Choroid plexus epithelial cell (primary cell): ENCODE data around the gene GPT2.

Source experiments
- DNase-seq: peaks from one replicate; pipeline ENCODE4 v3.0.0-alpha.2; 2010; ENCODE audit warnings: low read depth
- H3K4me3 ChIP-seq: 2 replicates; pipeline ENCODE4 v1.5.1; 2011; ENCODE audit warnings: low read depth, mild to moderate bottlenecking, control low read depth, low read length, moderate library complexity
- TF ChIP-seq, protein P1 (sequence below): conservative IDR thresholded peaks from 2 replicates; pipeline ENCODE4 v1.5.1; 2011; ENCODE audit warnings: low read depth, mild to moderate bottlenecking, control low read depth, inconsistent platforms, low read length, moderate library complexity

Gene GPT2

DNA sequence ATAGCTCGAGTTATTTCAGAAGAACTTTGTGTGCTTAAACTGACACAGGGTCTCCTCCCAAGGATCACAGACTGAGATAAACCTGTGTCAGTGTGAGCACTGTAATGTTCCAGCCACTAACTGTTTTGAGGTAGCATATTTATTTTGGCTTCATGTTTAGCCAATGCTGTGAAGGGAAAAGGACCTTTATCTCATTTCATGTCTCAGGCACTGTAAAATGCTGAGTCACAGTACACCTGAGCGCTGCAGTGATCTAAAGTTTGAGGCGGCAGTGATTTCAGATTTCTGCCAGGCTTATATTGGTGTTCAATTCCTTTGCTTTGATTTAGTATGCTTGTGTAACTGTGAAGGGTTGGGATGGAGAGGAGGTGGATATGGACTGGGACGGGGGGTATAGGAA is 92.4 kb downstream of the GPT2 start:
- DNase-seq: no peak
- H3K4me3 ChIP-seq: no peak overlapping the region
- TF ChIP-seq, protein P1, sequence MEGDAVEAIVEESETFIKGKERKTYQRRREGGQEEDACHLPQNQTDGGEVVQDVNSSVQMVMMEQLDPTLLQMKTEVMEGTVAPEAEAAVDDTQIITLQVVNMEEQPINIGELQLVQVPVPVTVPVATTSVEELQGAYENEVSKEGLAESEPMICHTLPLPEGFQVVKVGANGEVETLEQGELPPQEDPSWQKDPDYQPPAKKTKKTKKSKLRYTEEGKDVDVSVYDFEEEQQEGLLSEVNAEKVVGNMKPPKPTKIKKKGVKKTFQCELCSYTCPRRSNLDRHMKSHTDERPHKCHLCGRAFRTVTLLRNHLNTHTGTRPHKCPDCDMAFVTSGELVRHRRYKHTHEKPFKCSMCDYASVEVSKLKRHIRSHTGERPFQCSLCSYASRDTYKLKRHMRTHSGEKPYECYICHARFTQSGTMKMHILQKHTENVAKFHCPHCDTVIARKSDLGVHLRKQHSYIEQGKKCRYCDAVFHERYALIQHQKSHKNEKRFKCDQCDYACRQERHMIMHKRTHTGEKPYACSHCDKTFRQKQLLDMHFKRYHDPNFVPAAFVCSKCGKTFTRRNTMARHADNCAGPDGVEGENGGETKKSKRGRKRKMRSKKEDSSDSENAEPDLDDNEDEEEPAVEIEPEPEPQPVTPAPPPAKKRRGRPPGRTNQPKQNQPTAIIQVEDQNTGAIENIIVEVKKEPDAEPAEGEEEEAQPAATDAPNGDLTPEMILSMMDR: no peak
